Ishikawa (cell line): ENCODE results near the gene ATP6V1E1.

Source experiments
- CEBPB ChIP-seq: IDR thresholded peaks from 2 replicates; pipeline ENCODE4 v1.6.1; 2012
- EP300 ChIP-seq: IDR thresholded peaks from 2 replicates; pipeline ENCODE4 v1.6.1; 2012; ENCODE audit warnings: borderline replicate concordance

- TF ChIP-seq CEBPB (no peak), EP300 (no peak)
These were observed 15.3 kb downstream of the ATP6V1E1 start for GRCh38 chr22:17613280-17613679.
